Neuronal stem cell (in vitro differentiated cells): ENCODE data around the gene AKAP9.

Source experiments
- DNase-seq: peaks from one replicate; pipeline ENCODE4 v3.0.0-alpha.2; 2013; ENCODE audit warnings: low spot score
- H2AFZ ChIP-seq: one replicate; pipeline ENCODE4 v1.6.1; 2013; ENCODE audit warnings: mild to moderate bottlenecking, low read length, inconsistent platforms
- H2AK5ac ChIP-seq: 2 replicates; pipeline ENCODE4 v1.6.1; 2013; ENCODE audit warnings: low read depth, mild to moderate bottlenecking, inconsistent platforms, low read length, moderate library complexity, mixed read lengths
- H2BK120ac ChIP-seq: 2 replicates; pipeline ENCODE4 v1.6.1; 2013; ENCODE audit warnings: low read depth, mild to moderate bottlenecking, inconsistent platforms, low read length, moderate library complexity, mixed read lengths
- H2BK12ac ChIP-seq: one replicate; pipeline ENCODE4 v1.6.1; 2013; ENCODE audit warnings: low read length, inconsistent platforms
- H2BK15ac ChIP-seq: 2 replicates; pipeline ENCODE4 v1.6.1; 2013; ENCODE audit warnings: mild to moderate bottlenecking, low read length, inconsistent platforms, mixed read lengths
- H2BK5ac ChIP-seq: one replicate; pipeline ENCODE4 v1.6.1; 2013; ENCODE audit warnings: inconsistent platforms, mild to moderate bottlenecking, low read length, moderate library complexity
- H3K14ac ChIP-seq: one replicate; pipeline ENCODE4 v1.6.1; 2013; ENCODE audit warnings: low read length, inconsistent platforms
- H3K18ac ChIP-seq: 2 replicates; pipeline ENCODE4 v1.6.1; 2013; ENCODE audit warnings: low read length, inconsistent platforms
- H3K23ac ChIP-seq: 2 replicates; pipeline ENCODE4 v1.6.1; 2013; ENCODE audit warnings: low read depth, mild to moderate bottlenecking, mixed read lengths, low read length, inconsistent platforms; ENCODE audit not compliant: poor library complexity
- H3K27ac ChIP-seq: replicated peaks from 3 replicates; pipeline ENCODE4 v1.5.1; 2013; ENCODE audit warnings: low read length, inconsistent platforms
- H3K27me3 ChIP-seq, 3 experiments: 2 replicates each; pipeline ENCODE4 v1.6.1; 2013; ENCODE audit warnings: low read length in 3 of 3, mild to moderate bottlenecking in 2 of 3, inconsistent platforms in 1 of 3, low read depth in 1 of 3, mixed read lengths in 1 of 3, moderate library complexity in 1 of 3; ENCODE audit not compliant: control insufficient read depth in 3 of 3, insufficient read depth in 3 of 3
- H3K36me3 ChIP-seq, 2 donors: replicated peaks in 1 of 2; 2 replicates each; pipeline ENCODE4 v1.6.1; 2013; ENCODE audit warnings: low read length in 2 of 2; ENCODE audit not compliant: control insufficient read depth in 2 of 2, insufficient read depth in 2 of 2
- H3K4ac ChIP-seq: 2 replicates; pipeline ENCODE4 v1.6.1; 2013; ENCODE audit warnings: inconsistent platforms, mild to moderate bottlenecking, low read length, moderate library complexity
- H3K4me1 ChIP-seq, 2 donors: 1 replicate in 1 of 2; 2 replicates in 1 of 2; pipeline ENCODE4 v1.6.1; 2013; ENCODE audit warnings: low read length in 2 of 2, low read depth in 1 of 2; ENCODE audit not compliant: control insufficient read depth in 2 of 2, insufficient read depth in 1 of 2
- H3K4me2 ChIP-seq: one replicate; pipeline ENCODE4 v1.6.1; 2013; ENCODE audit warnings: mild to moderate bottlenecking, low read length, inconsistent platforms; ENCODE audit not compliant: insufficient read depth, poor library complexity, severe bottlenecking
- H3K4me3 ChIP-seq, 2 donors: 2 replicates each; pipeline ENCODE4 v1.5.1; 2013; ENCODE audit warnings: low read length in 2 of 2, mild to moderate bottlenecking in 2 of 2, inconsistent platforms in 1 of 2, moderate library complexity in 1 of 2
- H3K79me1 ChIP-seq: one replicate; pipeline ENCODE4 v1.6.1; 2013; ENCODE audit warnings: low read depth, mild to moderate bottlenecking, inconsistent platforms, low read length, moderate library complexity
- H3K9ac ChIP-seq: one replicate; pipeline ENCODE4 v1.6.1; 2013; ENCODE audit warnings: mild to moderate bottlenecking, low read depth, low read length, inconsistent platforms; ENCODE audit not compliant: poor library complexity
- H3K9me3 ChIP-seq, 2 donors: replicated peaks in 1 of 2; 2 replicates each; pipeline versions ENCODE3 to v1.6.1; 2013; ENCODE audit warnings: low read length in 2 of 2, mild to moderate bottlenecking in 2 of 2, inconsistent platforms in 1 of 2, low read depth in 1 of 2, mixed read lengths in 1 of 2, moderate library complexity in 1 of 2; ENCODE audit not compliant: control insufficient read depth in 2 of 2, insufficient read depth in 1 of 2
- H4K8ac ChIP-seq: one replicate; pipeline ENCODE4 v1.6.1; 2013; ENCODE audit warnings: low read depth, mild to moderate bottlenecking, inconsistent platforms, low read length, moderate library complexity
- H4K91ac ChIP-seq: one replicate; pipeline ENCODE4 v1.6.1; 2013; ENCODE audit warnings: low read length, low read depth, mild to moderate bottlenecking, inconsistent platforms; ENCODE audit not compliant: poor library complexity
- WGBS, 2 donors: extraction: QIAGEN DNeasy Blood & Tissue Kit; methylation state at CpG; one replicate each; pipeline ENCODE4 v1.1.7; 2013; ENCODE audit warnings: missing lambda C conversion rate in 2 of 2, mixed read lengths in 1 of 2; ENCODE audit not compliant: insufficient read length in 2 of 2, insufficient replicate concordance in 1 of 2; ENCODE audit errors: extremely low coverage in 2 of 2; 5-methylcytosine and 5-hydroxymethylcytosine counted together

Gene AKAP9

GRCh38 chr7:91957823-91958222 lies 17.2 kb downstream of the AKAP9 start:
- Histone ChIP-seq H3K27ac (no peak overlapping the region), H2BK15ac (no peak overlapping the region), H3K4ac (no peak overlapping the region), H3K18ac (no peak overlapping the region), H3K14ac (no peak overlapping the region), H3K36me3 (peaks cover 0 to 4% of the 10 kb centered on the region in 2 donors), H3K4me3 (no peak overlapping the region), H3K79me1 (peaks cover 1% of the 10 kb centered on the region), H3K9ac (no peak overlapping the region), H2AFZ (no peak overlapping the region), H3K23ac (no peak overlapping the region), H2BK120ac (no peak overlapping the region), H3K9me3 (peaks cover 0 to 3% of the 10 kb centered on the region in 2 donors), H3K27me3 (no peaks in the 10 kb centered on the region), H4K91ac (no peak overlapping the region), H3K4me2 (no peak overlapping the region), H2BK12ac (no peak overlapping the region), H2BK5ac (no peak overlapping the region), H3K4me1 (no peaks in the 10 kb centered on the region), H4K8ac (no peak overlapping the region), H2AK5ac (no peak overlapping the region)
- no peak for DNase-seq
- WGBS, 2 donors: no CpG with 5 or more reads among the region's 1 CpG

DNA sequence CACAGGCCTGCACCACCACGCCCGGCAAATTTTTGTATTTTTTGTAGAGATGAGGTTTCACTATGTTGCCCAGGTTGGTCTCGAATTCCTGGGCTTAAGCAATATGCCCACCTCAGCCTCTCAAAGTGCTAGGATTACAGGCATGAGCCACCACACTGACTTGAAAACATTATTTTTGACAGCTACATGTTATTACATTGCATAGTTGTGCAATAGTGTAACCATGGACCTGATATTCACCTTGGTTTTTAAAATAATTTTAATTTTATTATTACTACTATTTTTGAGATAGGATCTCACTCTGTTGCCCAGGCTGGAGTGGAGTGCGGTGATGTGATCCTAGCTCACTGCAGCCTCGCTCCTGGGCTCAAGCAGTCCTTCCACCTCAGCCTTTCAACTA lies 18.4 kb downstream of the AKAP9 start:
- no peak for DNase-seq
- WGBS, 2 donors: no CpG with 5 or more reads among the region's 5 CpGs
- no peak overlapping the region for H2BK15ac ChIP-seq
- no peak overlapping the region for H4K8ac ChIP-seq
- H2BK12ac ChIP-seq: no peak overlapping the region
- H3K27ac ChIP-seq: no peak overlapping the region
- H3K9ac ChIP-seq: no peak overlapping the region
- H3K36me3 ChIP-seq: peaks cover 0 to 4% of the 10 kb centered on the region in 2 donors
- H2BK120ac ChIP-seq: no peak overlapping the region
- peaks cover 1% of the 10 kb centered on the region for H3K79me1 ChIP-seq
- no peak overlapping the region for H3K4me3 ChIP-seq
- no peak overlapping the region for H3K23ac ChIP-seq
- H3K14ac ChIP-seq: no peak overlapping the region
- peaks cover 0 to 3% of the 10 kb centered on the region in 2 donors for H3K9me3 ChIP-seq
- no peaks in the 10 kb centered on the region for H3K27me3 ChIP-seq
- no peak overlapping the region for H4K91ac ChIP-seq
- H2AFZ ChIP-seq: no peak overlapping the region
- no peak overlapping the region for H2BK5ac ChIP-seq
- H3K4ac ChIP-seq: no peak overlapping the region
- H3K18ac ChIP-seq: no peak overlapping the region
- H3K4me1 ChIP-seq: no peaks in the 10 kb centered on the region
- H3K4me2 ChIP-seq: no peak overlapping the region
- no peak overlapping the region for H2AK5ac ChIP-seq

DNA sequence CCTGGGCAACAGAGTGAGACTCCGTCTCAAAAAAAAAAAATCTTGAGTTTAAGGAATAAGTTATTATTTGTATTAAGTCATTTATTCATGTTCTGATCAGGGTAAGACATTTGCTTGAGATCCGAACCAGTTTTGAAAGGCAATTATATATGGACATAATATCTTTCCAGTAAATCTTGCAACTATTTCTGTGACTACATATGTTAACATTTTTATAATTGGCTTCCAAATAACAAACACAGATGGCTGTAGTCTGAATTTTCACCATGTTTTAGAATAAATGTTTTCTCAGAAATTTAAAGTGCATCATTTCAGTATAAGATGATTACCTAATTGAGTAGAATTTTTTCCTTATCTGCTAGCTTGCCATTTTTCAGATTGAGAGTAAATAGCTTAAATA lies 21.2 kb downstream of the AKAP9 start:
- Histone ChIP-seq H3K23ac (no peak overlapping the region), H3K27me3 (no peaks in the 10 kb centered on the region), H3K4me1 (no peaks in the 10 kb centered on the region), H3K9ac (no peak overlapping the region), H3K9me3 (peaks cover 0 to 8% of the 10 kb centered on the region in 2 donors), H2BK15ac (no peak overlapping the region), H2BK12ac (no peak overlapping the region), H3K4ac (no peak overlapping the region), H3K27ac (no peak overlapping the region), H2BK120ac (no peak overlapping the region), H3K79me1 (peaks cover 1% of the 10 kb centered on the region), H2AK5ac (no peak overlapping the region), H3K36me3 (no peaks in the 10 kb centered on the region), H2AFZ (no peak overlapping the region), H3K18ac (no peak overlapping the region), H3K4me2 (no peak overlapping the region), H2BK5ac (no peak overlapping the region), H3K14ac (no peak overlapping the region), H3K4me3 (no peak overlapping the region), H4K8ac (no peak overlapping the region), H4K91ac (no peak overlapping the region)
- WGBS, 2 donors: no CpG with 5 or more reads among the region's 2 CpGs
- DNase-seq: no peak

DNA sequence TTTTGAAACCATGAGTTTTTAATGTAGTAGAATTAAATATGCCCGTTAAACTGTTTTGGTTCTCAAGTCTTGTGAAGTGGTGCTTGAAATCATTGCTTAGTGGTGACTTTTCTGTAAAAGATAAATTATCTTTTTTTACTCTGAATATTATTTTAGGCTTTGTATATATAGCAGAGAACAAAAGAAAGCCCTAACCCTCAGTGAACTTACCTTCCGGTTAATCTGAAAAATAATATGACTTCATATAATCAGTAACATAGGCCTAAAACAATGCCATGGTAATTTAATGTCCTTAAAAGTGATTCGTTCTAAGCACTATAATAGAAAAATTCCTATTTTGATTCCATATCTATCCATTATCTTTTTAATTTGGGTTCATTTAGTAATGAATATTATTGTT lies 21.8 kb downstream of the AKAP9 start:
- Histone ChIP-seq H2AK5ac (no peak overlapping the region), H2BK120ac (no peak overlapping the region), H3K36me3 (no peaks in the 10 kb centered on the region), H2BK15ac (no peak overlapping the region), H2AFZ (no peak overlapping the region), H3K14ac (no peak overlapping the region), H3K27ac (no peak overlapping the region), H3K4me2 (no peak overlapping the region), H3K9me3 (peaks cover 0 to 8% of the 10 kb centered on the region in 2 donors), H3K4me1 (no peaks in the 10 kb centered on the region), H3K27me3 (no peaks in the 10 kb centered on the region), H4K91ac (no peak overlapping the region), H3K4ac (no peak overlapping the region), H4K8ac (no peak overlapping the region), H3K79me1 (peaks cover 1% of the 10 kb centered on the region), H2BK12ac (no peak overlapping the region), H3K9ac (no peak overlapping the region), H3K4me3 (no peak overlapping the region), H2BK5ac (no peak overlapping the region), H3K18ac (no peak overlapping the region), H3K23ac (no peak overlapping the region)
- no peak for DNase-seq
- WGBS, 2 donors: no CpG with 5 or more reads among the region's 3 CpGs
